Bronchial epithelial cell (primary cell): ENCODE data around the gene TBC1D4. TPM values are rescaled to one million over a fixed set of nuclear protein-coding genes. Genes with fewer than 3 reads are reported as not detected.

ENCODE experiments used
- DNase-seq: peaks from one replicate; pipeline ENCODE4 v3.0.0-alpha.2; 2010; ENCODE audit warnings: low read depth
- FAIRE-seq: peaks from 2 replicates; lab custom pipeline; 2011; peaks lifted over from hg19 to GRCh38; lab: Jason Lieb, UNC
- H3K27me3 ChIP-seq: 2 replicates; pipeline ENCODE4 v1.5.1; 2011; ENCODE audit warnings: low read length; ENCODE audit not compliant: control insufficient read depth, insufficient read depth
- H3K36me3 ChIP-seq: 2 replicates; pipeline ENCODE4 v1.5.1; 2011; ENCODE audit warnings: low read length; ENCODE audit not compliant: control insufficient read depth, insufficient read depth
- H3K4me3 ChIP-seq: 2 replicates; pipeline ENCODE4 v1.5.1; 2011; ENCODE audit warnings: mild to moderate bottlenecking, low read depth, low read length, control low read depth
- CTCF ChIP-seq: IDR thresholded peaks from 2 replicates; pipeline ENCODE4 v1.5.1; 2011; ENCODE audit warnings: mild to moderate bottlenecking, moderate library complexity, low read length, control low read depth, inconsistent platforms; ENCODE audit not compliant: insufficient read depth, severe bottlenecking
- total RNA-seq: library from RNA; depleted of rRNA; stranded (reverse); fragments of >200 nt; gene quantifications from 2 replicates; pipeline ENCODE4 v1.2.1, GENCODE V29; 2014

Gene TBC1D4
- total RNA-seq, 1 donor from 2014 or later = 10.3 TPM

- Histone ChIP-seq H3K36me3 (no peaks in the 10 kb centered on the region), H3K27me3 (no peaks in the 10 kb centered on the region), H3K4me3 (no peak overlapping the region)
- DNase-seq (peak; percentile 80), FAIRE-seq (no peak)
- no peak for TF ChIP-seq CTCF
These were observed 66.3 kb downstream of the TBC1D4 start for GRCh38 chr13:75415694-75416093.

DNA sequence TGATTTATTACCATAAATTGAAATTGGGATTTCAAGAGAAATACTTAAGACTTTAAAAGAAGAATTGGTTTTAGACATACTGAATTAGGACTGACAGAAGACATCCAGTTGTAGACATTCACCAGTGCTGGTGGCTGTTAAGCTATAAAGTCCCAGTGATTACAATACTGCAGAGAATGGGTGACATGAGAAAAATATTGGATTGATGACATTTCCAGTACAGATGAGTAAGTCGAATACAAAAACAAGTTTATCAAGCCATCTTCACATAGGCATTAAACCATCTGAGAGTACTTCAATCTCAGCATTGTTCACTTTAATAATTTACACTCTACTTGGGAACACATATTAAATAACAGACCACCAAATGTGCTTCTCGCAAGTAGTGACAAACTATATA is 66.8 kb downstream of the TBC1D4 start:
- no peak for TF ChIP-seq CTCF
- no peak for DNase-seq
- no peaks in the 10 kb centered on the region for H3K27me3 ChIP-seq
- no peak for FAIRE-seq
- no peak overlapping the region for H3K4me3 ChIP-seq
- no peaks in the 10 kb centered on the region for H3K36me3 ChIP-seq

- H3K27me3 ChIP-seq = no peaks in the 10 kb centered on the region
- no peak for DNase-seq
- no peak for TF ChIP-seq CTCF
- no peaks in the 10 kb centered on the region for H3K36me3 ChIP-seq
- H3K4me3 ChIP-seq = no peak overlapping the region
- no peak for FAIRE-seq
These were observed 67.7 kb downstream of the TBC1D4 start for GRCh38 chr13:75414036-75414827.

DNA sequence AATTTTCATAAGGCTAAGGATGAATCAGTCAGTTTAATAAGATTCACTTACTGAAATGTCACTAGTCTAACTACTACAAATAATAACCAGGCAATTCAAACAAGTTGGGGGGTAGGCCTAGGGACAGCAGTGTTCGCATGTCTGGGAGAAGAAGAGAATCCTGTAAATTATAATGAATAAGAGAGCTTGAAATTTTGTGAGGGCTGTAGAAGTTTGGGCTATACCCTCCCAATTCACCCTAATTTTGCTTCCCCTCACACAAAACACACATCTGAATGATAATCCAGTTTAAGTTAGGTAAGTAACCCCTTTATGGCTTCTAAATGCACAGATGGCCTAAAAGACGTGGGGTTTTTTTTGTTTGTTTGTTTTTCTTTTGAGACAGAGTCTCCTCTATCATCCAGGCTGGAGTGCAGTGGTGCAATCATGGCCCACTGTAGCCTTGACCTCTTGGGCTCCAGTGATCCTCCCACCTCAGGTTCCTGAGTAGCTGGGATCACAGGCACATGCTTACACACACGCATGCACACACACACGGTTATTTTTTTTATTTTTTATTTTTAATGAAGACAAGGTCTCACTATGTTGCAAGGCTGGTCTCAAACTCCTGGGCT is 69.9 kb downstream of the TBC1D4 start:
- no peak for DNase-seq
- Histone ChIP-seq H3K36me3 (no peaks in the 10 kb centered on the region), H3K27me3 (no peaks in the 10 kb centered on the region), H3K4me3 (no peak overlapping the region)
- FAIRE-seq = no peak
- no peak for TF ChIP-seq CTCF

DNA sequence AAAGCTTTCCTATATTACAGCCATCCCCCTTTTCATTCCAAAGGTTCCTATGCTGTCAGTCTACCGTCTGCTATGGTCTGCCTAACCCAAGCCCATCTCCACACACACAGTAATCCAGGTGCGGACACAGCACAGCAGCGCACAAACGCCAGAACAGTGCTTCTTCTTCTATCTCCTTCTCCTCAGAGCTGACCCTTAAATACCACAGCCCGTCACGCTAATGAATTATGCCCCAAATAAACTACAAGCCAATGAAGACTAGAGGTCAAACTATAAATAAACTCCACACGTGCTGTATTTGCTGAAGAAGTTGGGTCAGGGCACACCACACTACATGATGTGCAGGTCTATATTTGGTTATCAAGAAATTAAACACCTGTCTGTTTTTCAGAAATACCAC is 71.8 kb downstream of the TBC1D4 start:
- no peaks in the 10 kb centered on the region for H3K27me3 ChIP-seq
- no peaks in the 10 kb centered on the region for H3K36me3 ChIP-seq
- DNase-seq = no peak
- FAIRE-seq = no peak
- no peak overlapping the region for H3K4me3 ChIP-seq
- no peak for TF ChIP-seq CTCF

- no peaks in the 10 kb centered on the region for H3K27me3 ChIP-seq
- no peaks in the 10 kb centered on the region for H3K36me3 ChIP-seq
- no peak for DNase-seq
- no peak overlapping the region for H3K4me3 ChIP-seq
- no peak for FAIRE-seq
- TF ChIP-seq CTCF = no peak
These were observed 74.0 kb downstream of the TBC1D4 start for GRCh38 chr13:75407998-75408397.
